Spleen (tissue), 7 donors: ENCODE measurements around the gene MAST4.

ENCODE experiments used
- CTCF ChIP-seq, 11 experiments: fragments of 200-600 bp in 7 of 11; fragments of 450-650 bp in 4 of 11; sonication (generic) in 4 of 11; IDR thresholded peaks in 8 of 11; conservative IDR thresholded peaks in 3 of 11; 1 replicate in 7 of 11; 2 replicates in 4 of 11; pipeline versions ENCODE4 v1.4.0 to v1.8.0; 2016 to 2021; ENCODE audit warnings: antibody characterized with exemption in 11 of 11, inconsistent platforms in 4 of 11, mild to moderate bottlenecking in 1 of 11
- POLR2A ChIP-seq, 3 donors: fragments of 450-650 bp; IDR thresholded peaks; one replicate each; pipeline ENCODE4 v1.5.1; 2017; ENCODE audit warnings: antibody characterized with exemption in 3 of 3, mild to moderate bottlenecking in 1 of 3
- donor health status: DM: no; HTN: no; CAD: no; lungs with moderate emphysema.
- donor health status: DM: no; HTN: no; CAD: no.
- donor health status: DM: no; HTN: no; CAD: no.

- no peak for TF ChIP-seq CTCF (IDR thresholded peaks at IDR 0.05 in 8 of 11, conservative IDR thresholded peaks at IDR 0.05 in 3 of 11)
- no peak for TF ChIP-seq POLR2A (IDR thresholded peaks at IDR 0.05)
Measured at GRCh38 chr5:66947458-66947857, 351.3 kb downstream of the MAST4 start.
